Measurements from ENCODE around the gene ETNK1. TPM values are rescaled to one million over a fixed set of nuclear protein-coding genes. Genes with fewer than 3 reads are reported as not detected.
"Not testable (repeated sequence)": the region's sequence is repeated elsewhere in the genome, so short reads cannot be mapped to it uniquely, and the experiment has no call there.

Gene ETNK1
- total RNA-seq, 1 donor from 2014 or later, result 63.0 TPM

DNA sequence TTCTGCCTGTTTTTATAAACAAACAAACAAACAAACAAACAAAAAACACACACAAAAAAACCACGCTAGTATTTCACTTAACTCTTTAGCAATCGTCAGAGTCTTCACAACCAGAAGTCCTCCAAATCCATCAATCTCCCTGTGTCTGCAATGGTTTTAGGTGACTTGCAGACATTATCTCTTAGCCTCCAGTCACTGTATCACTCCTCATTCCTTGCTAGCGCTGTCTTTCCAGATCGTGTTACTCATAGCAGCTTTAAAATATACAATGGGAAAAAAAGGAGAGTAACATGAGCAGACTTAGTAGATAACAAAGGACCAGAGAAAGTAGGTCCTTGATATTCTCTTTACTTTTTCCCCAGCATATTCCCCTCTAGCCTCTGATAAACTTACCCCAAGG is 15.5 kb upstream of the ETNK1 start:
- TF ChIP-seq, protein P1, sequence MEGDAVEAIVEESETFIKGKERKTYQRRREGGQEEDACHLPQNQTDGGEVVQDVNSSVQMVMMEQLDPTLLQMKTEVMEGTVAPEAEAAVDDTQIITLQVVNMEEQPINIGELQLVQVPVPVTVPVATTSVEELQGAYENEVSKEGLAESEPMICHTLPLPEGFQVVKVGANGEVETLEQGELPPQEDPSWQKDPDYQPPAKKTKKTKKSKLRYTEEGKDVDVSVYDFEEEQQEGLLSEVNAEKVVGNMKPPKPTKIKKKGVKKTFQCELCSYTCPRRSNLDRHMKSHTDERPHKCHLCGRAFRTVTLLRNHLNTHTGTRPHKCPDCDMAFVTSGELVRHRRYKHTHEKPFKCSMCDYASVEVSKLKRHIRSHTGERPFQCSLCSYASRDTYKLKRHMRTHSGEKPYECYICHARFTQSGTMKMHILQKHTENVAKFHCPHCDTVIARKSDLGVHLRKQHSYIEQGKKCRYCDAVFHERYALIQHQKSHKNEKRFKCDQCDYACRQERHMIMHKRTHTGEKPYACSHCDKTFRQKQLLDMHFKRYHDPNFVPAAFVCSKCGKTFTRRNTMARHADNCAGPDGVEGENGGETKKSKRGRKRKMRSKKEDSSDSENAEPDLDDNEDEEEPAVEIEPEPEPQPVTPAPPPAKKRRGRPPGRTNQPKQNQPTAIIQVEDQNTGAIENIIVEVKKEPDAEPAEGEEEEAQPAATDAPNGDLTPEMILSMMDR (IDR thresholded peaks at IDR 0.05), result no peak
- Mint-ChIP-seq H3K4me3 (ENCODE audit: unreplicated experiment) (no peak overlapping the region), H3K27ac (ENCODE audit: unreplicated experiment) (no peak overlapping the region), H3K9me3 (ENCODE audit: unreplicated experiment) (peaks cover 11% of the 10 kb centered on the region), H3K4me1 (ENCODE audit: unreplicated experiment) (no peaks in the 10 kb centered on the region), H3K27me3 (ENCODE audit: unreplicated experiment) (no peaks in the 10 kb centered on the region), H3K36me3 (ENCODE audit: unreplicated experiment) (peaks cover 6% of the 10 kb centered on the region)
- DNase-seq (ENCODE audit: extremely low spot score, unreplicated experiment), result no peak

DNA sequence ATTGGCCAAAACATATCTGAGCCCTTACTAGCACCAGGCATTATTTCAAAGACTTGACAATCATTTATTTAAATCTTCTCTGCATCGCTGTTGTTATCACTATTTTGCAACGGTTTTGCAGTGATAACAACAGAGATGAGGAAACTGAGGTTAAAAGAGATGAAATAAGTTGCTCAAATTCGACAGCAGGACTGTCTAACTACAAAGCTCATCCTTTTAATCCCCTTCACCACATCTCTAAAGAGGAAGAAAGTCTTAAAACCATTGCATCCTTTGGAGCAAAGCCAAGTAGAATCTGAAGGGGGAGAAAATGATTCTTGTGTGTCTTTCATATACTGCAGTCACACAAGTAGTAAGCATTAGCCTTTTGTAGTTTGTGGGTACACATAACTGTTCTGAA is 14.8 kb upstream of the ETNK1 start:
- peaks cover 15% of the 10 kb centered on the region for H3K9me3 Mint-ChIP-seq (ENCODE audit: unreplicated experiment)
- no peaks in the 10 kb centered on the region for H3K4me1 Mint-ChIP-seq (ENCODE audit: unreplicated experiment)
- H3K27me3 Mint-ChIP-seq (ENCODE audit: unreplicated experiment), result no peaks in the 10 kb centered on the region
- no peak for DNase-seq (ENCODE audit: extremely low spot score, unreplicated experiment)
- H3K27ac Mint-ChIP-seq (ENCODE audit: unreplicated experiment), result no peak overlapping the region
- H3K36me3 Mint-ChIP-seq (ENCODE audit: unreplicated experiment), result peaks cover 6% of the 10 kb centered on the region
- TF ChIP-seq, protein P1 (IDR thresholded peaks at IDR 0.05), result no peak
- H3K4me3 Mint-ChIP-seq (ENCODE audit: unreplicated experiment), result no peak overlapping the region

DNA sequence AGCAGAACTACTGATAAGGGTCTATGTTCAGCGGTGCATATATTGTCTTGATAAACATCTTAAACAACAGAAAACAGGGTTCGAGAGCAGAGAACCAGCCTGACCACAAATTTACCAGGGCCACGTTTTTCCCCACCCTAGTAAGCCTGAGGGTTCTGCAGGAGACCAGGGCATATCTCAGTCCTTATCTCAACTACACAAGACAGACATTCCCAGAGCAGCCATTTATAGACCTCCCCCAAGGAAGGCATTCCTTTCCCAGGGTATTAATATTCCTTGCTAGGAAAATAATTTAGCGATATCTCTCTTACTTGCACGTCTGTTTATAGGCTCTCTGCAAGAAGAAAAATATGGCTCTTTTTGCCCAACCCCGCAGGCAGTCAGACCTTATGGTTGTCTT is 12.1 kb upstream of the ETNK1 start:
- not testable (repeated sequence) for H3K27ac Mint-ChIP-seq (ENCODE audit: unreplicated experiment); H3K4me3 Mint-ChIP-seq (ENCODE audit: unreplicated experiment); H3K27me3 Mint-ChIP-seq (ENCODE audit: unreplicated experiment); DNase-seq (ENCODE audit: extremely low spot score, unreplicated experiment); H3K36me3 Mint-ChIP-seq (ENCODE audit: unreplicated experiment); H3K4me1 Mint-ChIP-seq (ENCODE audit: unreplicated experiment)
- H3K9me3 Mint-ChIP-seq (ENCODE audit: unreplicated experiment), result peaks cover 22% of the 10 kb centered on the region

DNA sequence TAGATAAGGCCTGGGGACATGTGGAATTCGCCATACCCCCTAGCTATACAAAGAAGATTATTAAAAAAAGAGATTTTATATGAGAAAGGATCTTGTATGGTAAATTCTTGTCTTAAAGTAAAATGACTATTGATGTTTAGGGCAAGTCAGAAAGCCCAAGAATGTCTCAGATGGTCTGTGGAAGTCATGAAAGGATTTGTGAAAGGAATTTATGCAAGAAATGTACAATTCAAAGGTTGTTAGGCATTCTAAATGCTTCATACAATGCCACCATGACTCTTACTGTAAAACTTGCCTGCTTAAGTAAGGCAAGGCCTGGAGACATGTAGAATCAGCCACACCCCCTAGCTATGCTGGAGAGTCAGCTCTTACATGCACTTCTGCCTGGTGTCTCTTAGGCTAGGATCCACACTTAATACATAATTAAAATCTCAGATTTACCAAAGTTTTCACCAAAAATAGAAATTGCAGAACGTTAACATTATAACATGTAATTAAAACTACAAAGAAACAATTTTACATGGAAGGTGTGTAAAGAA is 8.9 kb upstream of the ETNK1 start:
- Mint-ChIP-seq H3K4me3 (ENCODE audit: unreplicated experiment) (no peak overlapping the region), H3K9me3 (ENCODE audit: unreplicated experiment) (peaks cover 22% of the 10 kb centered on the region), H3K4me1 (ENCODE audit: unreplicated experiment) (no peaks in the 10 kb centered on the region), H3K36me3 (ENCODE audit: unreplicated experiment) (peaks cover 5% of the 10 kb centered on the region), H3K27ac (ENCODE audit: unreplicated experiment) (no peak overlapping the region), H3K27me3 (ENCODE audit: unreplicated experiment) (peaks cover 3% of the 10 kb centered on the region)
- no peak for DNase-seq (ENCODE audit: extremely low spot score, unreplicated experiment)
- TF ChIP-seq, protein P1 (IDR thresholded peaks at IDR 0.05), result no peak

DNA sequence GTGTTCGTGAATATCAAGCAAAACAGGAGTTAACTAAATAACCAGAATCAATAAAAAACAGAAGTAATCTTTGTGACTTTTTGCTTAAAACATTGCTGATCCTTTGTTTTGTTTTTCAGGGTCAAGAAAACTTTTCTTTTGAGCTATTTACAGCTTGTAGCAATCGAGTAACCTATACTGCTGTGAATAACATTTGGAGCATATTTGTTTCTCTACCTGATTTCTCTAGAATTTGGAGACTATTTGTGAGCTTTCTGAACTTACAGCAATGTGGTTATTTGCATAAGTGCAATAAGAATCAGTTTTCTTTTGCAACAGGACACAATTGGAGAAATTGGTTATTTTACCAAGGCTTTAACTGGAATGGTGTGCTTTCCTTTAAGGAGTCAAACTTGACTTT is 7.3 kb upstream of the ETNK1 start:
- no peaks in the 10 kb centered on the region for H3K4me1 Mint-ChIP-seq (ENCODE audit: unreplicated experiment)
- H3K27ac Mint-ChIP-seq (ENCODE audit: unreplicated experiment), result no peak overlapping the region
- no peak overlapping the region for H3K4me3 Mint-ChIP-seq (ENCODE audit: unreplicated experiment)
- peaks cover 10% of the 10 kb centered on the region for H3K27me3 Mint-ChIP-seq (ENCODE audit: unreplicated experiment)
- peaks cover under 1% of the 10 kb centered on the region for H3K36me3 Mint-ChIP-seq (ENCODE audit: unreplicated experiment)
- TF ChIP-seq, protein P1 (IDR thresholded peaks at IDR 0.05), result no peak
- peaks cover 16% of the 10 kb centered on the region for H3K9me3 Mint-ChIP-seq (ENCODE audit: unreplicated experiment)
- DNase-seq (ENCODE audit: extremely low spot score, unreplicated experiment), result no peak

DNA sequence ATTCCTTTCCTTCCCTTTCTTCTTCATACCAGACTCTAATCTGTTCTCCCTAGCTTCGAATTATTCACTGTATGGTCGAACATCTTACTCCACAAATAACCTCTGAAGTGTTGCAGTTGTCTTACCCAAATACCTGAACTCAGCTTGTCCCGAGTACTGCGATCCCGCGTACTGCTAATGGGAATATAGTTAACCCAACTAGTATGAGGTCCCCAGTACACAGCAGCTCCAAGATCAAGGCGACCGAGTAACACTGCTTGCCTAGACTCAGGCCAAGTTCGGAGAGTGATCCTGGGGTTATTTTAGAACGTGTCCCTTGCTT is 462 bp upstream of the ETNK1 start:
- Mint-ChIP-seq H3K27me3 (ENCODE audit: unreplicated experiment) (peaks cover 10% of the 10 kb centered on the region), H3K27ac (ENCODE audit: unreplicated experiment) (peak overlapping the region; percentile 97), H3K9me3 (ENCODE audit: unreplicated experiment) (no peaks in the 10 kb centered on the region), H3K36me3 (ENCODE audit: unreplicated experiment) (no peaks in the 10 kb centered on the region), H3K4me1 (ENCODE audit: unreplicated experiment) (peaks cover 38% of the 10 kb centered on the region), H3K4me3 (ENCODE audit: unreplicated experiment) (peak overlapping the region; percentile 88)
- no peak for DNase-seq (ENCODE audit: extremely low spot score, unreplicated experiment)
- TF ChIP-seq, protein P1 (IDR thresholded peaks at IDR 0.05), result no peak
